HepG2 (cell line): ENCODE results near the gene UNC13D. TPM values are rescaled to one million over a fixed set of nuclear protein-coding genes. Genes with fewer than 3 reads are reported as not detected.

ENCODE experiments used
- CCAR2 ChIP-seq: fragments of 200-400 bp; formaldehyde crosslinking; optimal IDR thresholded peaks from 2 replicates; pipeline ENCODE3; 2018; ENCODE audit warnings: low read depth, mild to moderate bottlenecking, low read length, moderate library complexity
- CHCHD3 ChIP-seq: sonication (generic); formaldehyde crosslinking; IDR thresholded peaks from 2 replicates; pipeline ENCODE4 v1.8.0; 2022; ENCODE audit warnings: mild to moderate bottlenecking, missing genetic modification reagents, moderate library complexity
- DMAP1 ChIP-seq: IDR thresholded peaks from 2 replicates; pipeline ENCODE4 v1.6.1; 2016
- FOXM1 ChIP-seq: sonication (generic); formaldehyde crosslinking; IDR thresholded peaks from 2 replicates; pipeline ENCODE4 v1.5.0; 2020; ENCODE audit warnings: missing genetic modification reagents
- GZF1 ChIP-seq: sonication (generic); formaldehyde crosslinking; IDR thresholded peaks from 2 replicates; pipeline ENCODE4 v1.5.1; 2020; ENCODE audit warnings: mild to moderate bottlenecking, missing genetic modification reagents
- HMG20A ChIP-seq: IDR thresholded peaks from 2 replicates; pipeline ENCODE4 v1.6.1; 2016; ENCODE audit warnings: borderline replicate concordance
- HOXA7 ChIP-seq: sonication (generic); formaldehyde crosslinking; IDR thresholded peaks from 2 replicates; pipeline ENCODE4 v1.8.1; 2022; ENCODE audit warnings: mild to moderate bottlenecking, missing genetic modification reagents, moderate library complexity
- JUN ChIP-seq: sonication (generic); formaldehyde crosslinking; IDR thresholded peaks from 2 replicates; pipeline ENCODE4 v1.4.0; 2020; ENCODE audit warnings: mild to moderate bottlenecking, missing genetic modification reagents
- KDM4B ChIP-seq: sonication (generic); formaldehyde crosslinking; IDR thresholded peaks from 2 replicates; pipeline ENCODE4 v1.4.0; 2020; ENCODE audit warnings: missing genetic modification reagents
- MZF1 ChIP-seq: sonication (generic); formaldehyde crosslinking; IDR thresholded peaks from 2 replicates; pipeline ENCODE4 v1.8.1; 2023; ENCODE audit warnings: mild to moderate bottlenecking, missing genetic modification reagents, borderline replicate concordance
- NFIC ChIP-seq: IDR thresholded peaks from 2 replicates; pipeline ENCODE4 v1.6.1; 2012; ENCODE audit warnings: mild to moderate bottlenecking, low read length, inconsistent platforms
- NFYC ChIP-seq: IDR thresholded peaks from 2 replicates; pipeline ENCODE4 v1.6.1; 2016; ENCODE audit warnings: missing genetic modification reagents, missing compliant biosample characterization
- SNRNP70 ChIP-seq: fragments of 200-400 bp; formaldehyde crosslinking; IDR thresholded peaks from 2 replicates; pipeline ENCODE4 v1.6.1; 2017; ENCODE audit warnings: mild to moderate bottlenecking, low read depth, low read length, moderate library complexity
- SOX5 ChIP-seq: IDR thresholded peaks from 2 replicates; pipeline ENCODE4 v1.6.1; 2016; ENCODE audit warnings: borderline replicate concordance
- SP2 ChIP-seq: sonication (generic); formaldehyde crosslinking; IDR thresholded peaks from 2 replicates; pipeline ENCODE4 v1.5.1; 2020; ENCODE audit warnings: mild to moderate bottlenecking, missing genetic modification reagents
- SP4 ChIP-seq: sonication (generic); formaldehyde crosslinking; IDR thresholded peaks from 2 replicates; pipeline ENCODE4 v1.8.1; 2023; ENCODE audit warnings: mild to moderate bottlenecking, missing genetic modification reagents
- SRY ChIP-seq: sonication (generic); formaldehyde crosslinking; IDR thresholded peaks from 2 replicates; pipeline ENCODE4 v1.8.0; 2022; ENCODE audit warnings: mild to moderate bottlenecking, missing genetic modification reagents
- TCF12 ChIP-seq, 2 experiments: fragments of 450-650 bp in 1 of 2; sonication (generic) in 1 of 2; formaldehyde crosslinking in 1 of 2; IDR thresholded peaks; 2 replicates each; pipeline versions ENCODE4 v1.6.1 to v1.8.0; 2017 to 2022; ENCODE audit warnings: antibody characterized with exemption in 1 of 2, mild to moderate bottlenecking in 1 of 2, missing genetic modification reagents in 1 of 2, moderate library complexity in 1 of 2
- ZFP41 ChIP-seq: sonication (generic); formaldehyde crosslinking; IDR thresholded peaks from 2 replicates; pipeline ENCODE4 v1.4.0; 2020; ENCODE audit warnings: mild to moderate bottlenecking, missing genetic modification reagents, borderline replicate concordance
- ZNF331 ChIP-seq: sonication (generic); formaldehyde crosslinking; IDR thresholded peaks from 2 replicates; pipeline ENCODE4 v1.4.0; 2020; ENCODE audit warnings: missing genetic modification reagents
- ZNF468 ChIP-seq: sonication (generic); formaldehyde crosslinking; IDR thresholded peaks from 2 replicates; pipeline ENCODE4 v1.8.0; 2022; ENCODE audit warnings: mild to moderate bottlenecking, moderate library complexity, missing genetic modification reagents
- ZNF510 ChIP-seq: sonication (generic); formaldehyde crosslinking; IDR thresholded peaks from 2 replicates; pipeline ENCODE4 v1.4.0; 2020; ENCODE audit warnings: low read depth, mild to moderate bottlenecking, missing genetic modification reagents
- ZNF550 ChIP-seq: sonication (generic); formaldehyde crosslinking; IDR thresholded peaks from 2 replicates; pipeline ENCODE4 v1.4.0; 2020; ENCODE audit warnings: mild to moderate bottlenecking, missing genetic modification reagents, borderline replicate concordance
- ZNF567 ChIP-seq: sonication (generic); formaldehyde crosslinking; IDR thresholded peaks from 2 replicates; pipeline ENCODE4 v1.8.1; 2023; ENCODE audit warnings: mild to moderate bottlenecking, missing genetic modification reagents, borderline replicate concordance
- polyA plus RNA-seq, 8 experiments: library from polyadenylated mRNA; depleted of rRNA in 3 of 8; stranded (reverse) in 7 of 8; unstranded in 1 of 8; fragments of >200 nt; fragmentation: Illumina TruSeq in 4 of 8; extraction: Trizol in 4 of 8; gene quantifications; 2 replicates each; pipeline versions ENCODE4 v1.2.1 to v1.2.3, GENCODE V29; 2011 to 2016; ENCODE audit warnings: low read depth in 4 of 8, missing spikeins in 1 of 8, mixed read lengths in 1 of 8; ENCODE audit not compliant: insufficient read depth in 1 of 8
- total RNA-seq, 5 experiments: library from RNA; depleted of rRNA; stranded (reverse); fragments of >200 nt; fragmentation: Illumina TruSeq; extraction: Trizol; gene quantifications; 2 replicates each; pipeline ENCODE4 v1.2.3, GENCODE V29; 2016; ENCODE audit warnings: low read depth in 1 of 5
- TF ChIP-seq, protein P1 (sequence below): sonication (generic); formaldehyde crosslinking; IDR thresholded peaks from 2 replicates; pipeline ENCODE4 v1.4.0; 2020; ENCODE audit warnings: missing genetic modification reagents, borderline replicate concordance
- TF ChIP-seq, protein P2 (sequence below): IDR thresholded peaks from 2 replicates; pipeline ENCODE4 v1.6.1; 2016
- TF ChIP-seq, protein P3 (sequence below): sonication (generic); formaldehyde crosslinking; IDR thresholded peaks from 2 replicates; pipeline ENCODE4 v1.4.0; 2020; ENCODE audit warnings: mild to moderate bottlenecking, missing genetic modification reagents

The UNC13D gene
- total and polyA plus RNA-seq, 2 of the 13 experiments (the other 11 are each of a cell fraction or from before 2014, with no cell fraction given), result 29.7 to 42.7 TPM

DNA sequence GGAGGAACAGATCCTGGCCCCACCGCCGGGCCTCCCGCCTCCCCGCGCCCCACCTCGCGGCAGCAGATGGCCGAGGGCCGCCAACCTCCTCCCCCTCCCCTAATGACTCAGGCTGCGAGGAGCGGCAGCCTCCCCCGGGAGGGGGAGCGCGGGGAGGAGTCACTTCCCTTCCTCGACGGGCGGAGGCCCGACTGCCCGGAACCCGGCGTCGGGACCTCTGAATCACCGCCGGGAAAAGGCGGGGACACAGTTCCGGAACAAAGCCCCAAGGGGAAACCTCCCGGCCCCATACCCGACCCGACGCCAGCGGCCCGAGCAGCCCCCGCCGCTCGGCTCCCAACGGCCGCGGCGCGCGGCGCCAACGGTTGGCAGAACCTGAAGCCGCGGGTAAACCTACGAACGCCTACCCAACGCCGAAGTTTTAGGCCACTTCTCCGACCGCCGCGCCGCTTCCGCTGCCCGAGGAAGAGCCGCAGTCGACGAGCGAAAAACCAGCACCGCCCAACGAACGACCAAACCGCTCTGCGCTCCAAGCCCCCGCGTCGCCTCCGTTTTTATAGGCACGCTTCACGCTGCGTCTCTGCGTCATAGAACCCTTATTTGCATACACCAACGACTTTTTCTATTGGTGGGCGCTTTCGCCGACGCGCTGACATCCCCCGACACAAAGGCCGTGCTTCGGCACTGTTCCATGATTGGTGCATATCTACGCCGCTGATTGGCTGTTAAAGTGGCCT is 64.8 kb downstream of the UNC13D start (continued):
- TF ChIP-seq SOX5 (CRISPR knock-in tag) (no peak; the same call in 1 of the 2 replicates), JUN (CRISPR knock-in tag) (no peak), MZF1 (peak; percentile 89; the same call in 1 of the 2 replicates), SNRNP70 (peak; percentile 77; the same call in 1 of the 2 replicates), ZNF468 (CRISPR knock-in tag) (0 out of 2 replicates have a peak, but pooled peaks have one; percentile 80), ZNF550 (CRISPR knock-in tag) (0 out of 2 replicates have a peak, but pooled peaks have one; percentile 57), NFYC (CRISPR knock-in tag) (peak; percentile 97), SP2 (peak; percentile 74), HOXA7 (0 out of 2 replicates have a peak, but pooled peaks have one; percentile 53), NFIC (peak; percentile 44; the same call in 1 of the 2 replicates), CCAR2 (no peak), GZF1 (CRISPR knock-in tag) (0 out of 2 replicates have a peak, but pooled peaks have one; percentile 16), ZFP41 (CRISPR knock-in tag) (peak; percentile 63; the same call in 1 of the 2 replicates), DMAP1 (CRISPR knock-in tag) (peak; percentile 78; the same call in 1 of the 2 replicates), ZNF510 (no peak; the same call in 1 of the 2 replicates), TCF12 (IDR thresholded peaks at IDR 0.05) (no peak), TCF12 (CRISPR knock-in tag; IDR thresholded peaks at IDR 0.05) (peak; percentile 92), ZNF567 (CRISPR knock-in tag) (0 out of 2 replicates have a peak, but pooled peaks have one; percentile 75), SRY (peak; percentile 97), SP4 (CRISPR knock-in tag) (peak; percentile 79; the same call in 1 of the 2 replicates), FOXM1 (CRISPR knock-in tag) (0 out of 2 replicates have a peak, but pooled peaks have one; percentile 84), HMG20A (CRISPR knock-in tag) (peak; percentile 22; the same call in 1 of the 2 replicates), CHCHD3 (CRISPR knock-in tag) (no peak; the same call in 1 of the 2 replicates), ZNF331 (peak; percentile 64; the same call in 1 of the 2 replicates), KDM4B (CRISPR knock-in tag) (peak; percentile 73)
- TF ChIP-seq, protein P1, sequence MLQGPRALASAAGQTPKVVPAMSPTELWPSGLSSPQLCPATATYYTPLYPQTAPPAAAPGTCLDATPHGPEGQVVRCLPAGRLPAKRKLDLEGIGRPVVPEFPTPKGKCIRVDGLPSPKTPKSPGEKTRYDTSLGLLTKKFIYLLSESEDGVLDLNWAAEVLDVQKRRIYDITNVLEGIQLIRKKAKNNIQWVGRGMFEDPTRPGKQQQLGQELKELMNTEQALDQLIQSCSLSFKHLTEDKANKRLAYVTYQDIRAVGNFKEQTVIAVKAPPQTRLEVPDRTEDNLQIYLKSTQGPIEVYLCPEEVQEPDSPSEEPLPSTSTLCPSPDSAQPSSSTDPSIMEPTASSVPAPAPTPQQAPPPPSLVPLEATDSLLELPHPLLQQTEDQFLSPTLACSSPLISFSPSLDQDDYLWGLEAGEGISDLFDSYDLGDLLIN (CRISPR knock-in tag), result peak; percentile 97; the same call in 1 of the 2 replicates
- TF ChIP-seq, protein P2, sequence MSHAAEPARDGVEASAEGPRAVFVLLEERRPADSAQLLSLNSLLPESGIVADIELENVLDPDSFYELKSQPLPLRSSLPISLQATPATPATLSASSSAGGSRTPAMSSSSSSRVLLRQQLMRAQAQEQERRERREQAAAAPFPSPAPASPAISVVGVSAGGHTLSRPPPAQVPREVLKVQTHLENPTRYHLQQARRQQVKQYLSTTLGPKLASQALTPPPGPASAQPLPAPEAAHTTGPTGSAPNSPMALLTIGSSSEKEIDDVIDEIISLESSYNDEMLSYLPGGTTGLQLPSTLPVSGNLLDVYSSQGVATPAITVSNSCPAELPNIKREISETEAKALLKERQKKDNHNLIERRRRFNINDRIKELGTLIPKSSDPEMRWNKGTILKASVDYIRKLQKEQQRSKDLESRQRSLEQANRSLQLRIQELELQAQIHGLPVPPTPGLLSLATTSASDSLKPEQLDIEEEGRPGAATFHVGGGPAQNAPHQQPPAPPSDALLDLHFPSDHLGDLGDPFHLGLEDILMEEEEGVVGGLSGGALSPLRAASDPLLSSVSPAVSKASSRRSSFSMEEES (CRISPR knock-in tag), result peak; percentile 64
- TF ChIP-seq, protein P3, sequence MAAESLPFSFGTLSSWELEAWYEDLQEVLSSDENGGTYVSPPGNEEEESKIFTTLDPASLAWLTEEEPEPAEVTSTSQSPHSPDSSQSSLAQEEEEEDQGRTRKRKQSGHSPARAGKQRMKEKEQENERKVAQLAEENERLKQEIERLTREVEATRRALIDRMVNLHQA, result peak; percentile 82; the same call in 1 of the 2 replicates
